Duodenal mucosa (tissue), 2 donors: ENCODE results near the gene IRAK1.
"Not testable (repeated sequence)": the region's sequence is repeated elsewhere in the genome, so short reads cannot be mapped to it uniquely, and the experiment has no call there.

Experiments
- H3K27ac ChIP-seq: one replicate; pipeline ENCODE4 v1.7.0; 2013; ENCODE audit warnings: low read depth, low read length
- H3K27me3 ChIP-seq, 2 donors: one replicate each; pipeline ENCODE4 v1.7.0; 2013; ENCODE audit warnings: low read length in 2 of 2, control low read depth in 1 of 2; ENCODE audit not compliant: insufficient read depth in 2 of 2, control insufficient read depth in 1 of 2
- H3K36me3 ChIP-seq, 2 donors: one replicate each; pipeline ENCODE4 v1.7.0; 2013; ENCODE audit warnings: low read length in 2 of 2, control low read depth in 1 of 2; ENCODE audit not compliant: insufficient read depth in 2 of 2, control insufficient read depth in 1 of 2
- H3K4me1 ChIP-seq, 2 donors: one replicate each; pipeline ENCODE4 v1.7.0; 2013; ENCODE audit warnings: low read length in 2 of 2, control low read depth in 1 of 2; ENCODE audit not compliant: insufficient read depth in 2 of 2, control insufficient read depth in 1 of 2
- H3K4me3 ChIP-seq, 2 donors: one replicate each; pipeline ENCODE4 v1.7.0; 2013; ENCODE audit warnings: low read length in 2 of 2, low read depth in 1 of 2
- H3K9ac ChIP-seq, 2 donors: one replicate each; pipeline ENCODE4 v1.7.0; 2013; ENCODE audit warnings: low read length in 2 of 2, low read depth in 1 of 2
- H3K9me3 ChIP-seq, 2 donors: one replicate each; pipeline ENCODE4 v1.7.0; 2013; ENCODE audit warnings: low read length in 2 of 2, control low read depth in 1 of 2; ENCODE audit not compliant: control insufficient read depth in 1 of 2

IRAK1 gene

GRCh38 chrX:154000051-154000450 is 19.7 kb downstream of the IRAK1 start:
- H3K4me3 ChIP-seq = no peak overlapping the region
- no peaks in the 10 kb centered on the region for H3K9me3 ChIP-seq
- no peaks in the 10 kb centered on the region for H3K4me1 ChIP-seq
- H3K27me3 ChIP-seq = no peaks in the 10 kb centered on the region
- no peak overlapping the region for H3K27ac ChIP-seq
- H3K36me3 ChIP-seq = no peaks in the 10 kb centered on the region
- H3K9ac ChIP-seq = no peak overlapping the region

- H3K36me3 ChIP-seq = no peaks in the 10 kb centered on the region
- H3K4me3 ChIP-seq = no peak overlapping the region
- H3K9ac ChIP-seq = no peak overlapping the region
- H3K27me3 ChIP-seq = no peaks in the 10 kb centered on the region
- H3K4me1 ChIP-seq = no peaks in the 10 kb centered on the region
- H3K9me3 ChIP-seq = no peaks in the 10 kb centered on the region
- H3K27ac ChIP-seq = no peak overlapping the region
Measured at GRCh38 chrX:153999359-154000037, 20.2 kb downstream of the IRAK1 start.

GRCh38 chrX:153995504-153995903 is 24.2 kb downstream of the IRAK1 start:
- H3K27ac ChIP-seq = no peak overlapping the region
- H3K27me3 ChIP-seq = no peaks in the 10 kb centered on the region
- H3K4me1 ChIP-seq = no peaks in the 10 kb centered on the region
- H3K36me3 ChIP-seq = no peaks in the 10 kb centered on the region
- no peak overlapping the region for H3K4me3 ChIP-seq
- H3K9ac ChIP-seq = no peak overlapping the region
- no peaks in the 10 kb centered on the region for H3K9me3 ChIP-seq

GRCh38 chrX:153994398-153994797 is 25.3 kb downstream of the IRAK1 start:
- not testable (repeated sequence) for H3K27ac ChIP-seq, H3K36me3 ChIP-seq, H3K4me1 ChIP-seq, H3K27me3 ChIP-seq, H3K9ac ChIP-seq, H3K4me3 ChIP-seq, H3K9me3 ChIP-seq

DNA sequence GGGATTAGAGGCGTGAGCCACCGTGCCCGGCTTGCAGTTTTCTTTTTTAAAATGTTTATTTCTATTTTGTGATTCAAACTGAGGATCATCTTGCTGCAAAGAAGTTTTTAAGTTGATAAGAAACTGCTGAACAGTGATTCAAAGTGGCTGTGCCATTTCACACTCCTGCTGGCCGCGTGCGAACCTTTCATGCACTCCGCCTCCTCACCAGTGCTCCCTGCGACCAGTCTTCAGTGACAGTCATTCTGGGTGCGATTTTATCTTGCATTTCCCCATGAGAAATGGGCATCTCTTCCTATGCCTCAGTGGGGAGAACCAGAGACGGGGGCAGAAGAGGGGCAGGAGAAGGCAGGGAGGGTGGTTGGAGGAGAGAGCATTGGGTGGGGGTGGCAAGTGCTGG is 25.7 kb downstream of the IRAK1 start:
- Histone ChIP-seq H3K27me3 (no peaks in the 10 kb centered on the region), H3K9me3 (no peaks in the 10 kb centered on the region), H3K9ac (no peak overlapping the region)

GRCh38 chrX:153993079-153993478 is 26.6 kb downstream of the IRAK1 start:
- no peaks in the 10 kb centered on the region for H3K36me3 ChIP-seq
- H3K27ac ChIP-seq = no peak overlapping the region
- no peak overlapping the region for H3K9ac ChIP-seq
- H3K4me1 ChIP-seq = no peaks in the 10 kb centered on the region
- H3K9me3 ChIP-seq = no peaks in the 10 kb centered on the region
- no peak overlapping the region for H3K4me3 ChIP-seq
- H3K27me3 ChIP-seq = no peaks in the 10 kb centered on the region

More for the DNA sequence above, 25.7 kb downstream of the IRAK1 start:
- H3K27ac ChIP-seq = no peak overlapping the region
- no peak overlapping the region for H3K4me3 ChIP-seq
- H3K36me3 ChIP-seq = no peaks in the 10 kb centered on the region
- H3K4me1 ChIP-seq = no peaks in the 10 kb centered on the region

GRCh38 chrX:153992180-153992579 is 27.5 kb downstream of the IRAK1 start:
- Histone ChIP-seq H3K36me3 (no peaks in the 10 kb centered on the region), H3K4me1 (no peaks in the 10 kb centered on the region), H3K9me3 (no peaks in the 10 kb centered on the region), H3K4me3 (no peak overlapping the region), H3K27ac (no peak overlapping the region), H3K9ac (no peak overlapping the region), H3K27me3 (no peaks in the 10 kb centered on the region)

GRCh38 chrX:153991013-153991580 is 28.6 kb downstream of the IRAK1 start:
- Histone ChIP-seq H3K27ac (no peak overlapping the region), H3K36me3 (no peaks in the 10 kb centered on the region), H3K9ac (no peak overlapping the region), H3K27me3 (no peaks in the 10 kb centered on the region), H3K4me1 (no peaks in the 10 kb centered on the region), H3K9me3 (no peaks in the 10 kb centered on the region), H3K4me3 (no peak overlapping the region)

DNA sequence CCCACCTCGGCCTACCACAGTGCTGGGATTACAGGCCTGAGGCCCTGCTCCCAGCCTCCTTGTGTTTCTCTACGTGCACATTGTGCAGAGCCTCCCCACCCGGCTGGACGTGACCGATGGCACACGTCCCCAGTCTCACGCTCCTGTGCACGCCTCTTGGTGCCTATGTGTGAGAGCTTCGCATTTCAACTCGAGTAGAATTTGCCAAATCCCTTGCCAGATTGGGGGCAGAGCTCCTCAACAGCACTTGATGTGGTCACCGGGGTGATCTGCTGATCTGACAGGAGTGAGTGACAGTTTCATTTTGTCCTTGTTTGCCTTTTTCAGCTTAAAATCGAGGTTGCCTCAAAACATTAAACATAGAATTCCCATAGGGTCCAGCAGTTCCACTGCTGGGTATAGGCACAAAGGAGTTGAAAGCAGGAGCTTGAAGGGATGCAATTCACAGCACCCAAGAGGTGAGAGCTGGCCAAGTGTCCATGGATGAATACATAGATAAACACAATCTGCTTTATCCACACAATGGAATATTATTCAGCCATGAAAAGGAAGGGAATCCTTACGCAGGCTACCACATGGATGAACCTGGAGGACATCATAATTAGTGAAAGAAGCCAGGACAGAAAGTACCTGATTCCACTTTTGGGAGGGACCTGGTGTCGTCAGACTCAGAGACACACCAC is 29.6 kb downstream of the IRAK1 start:
- no peaks in the 10 kb centered on the region for H3K27me3 ChIP-seq
- H3K9me3 ChIP-seq = no peaks in the 10 kb centered on the region
- no peak overlapping the region for H3K4me3 ChIP-seq
- no peak overlapping the region for H3K9ac ChIP-seq
- H3K27ac ChIP-seq = no peak overlapping the region
- no peaks in the 10 kb centered on the region for H3K36me3 ChIP-seq
- H3K4me1 ChIP-seq = peaks cover 2 to 3% of the 10 kb centered on the region in 2 donors

GRCh38 chrX:153988493-153988892 is 31.2 kb downstream of the IRAK1 start:
- Histone ChIP-seq H3K27ac (no peak overlapping the region), H3K9me3 (no peaks in the 10 kb centered on the region), H3K4me3 (no peak overlapping the region), H3K27me3 (no peaks in the 10 kb centered on the region), H3K9ac (no peak overlapping the region), H3K4me1 (peaks cover 14% of the 10 kb centered on the region in 2 donors), H3K36me3 (no peaks in the 10 kb centered on the region)
